ENCODE measurements around the gene NAB2. TPM values are rescaled to one million over a fixed set of nuclear protein-coding genes. Genes with fewer than 3 reads are reported as not detected.
A peak's percentile ranks its signal among the peaks of the same experiment; 100 is the strongest.

The NAB2 gene
- total and polyA plus RNA-seq, 10 of the 15 experiments (the other 5 are each of a cell fraction or from before 2014, with no cell fraction given) = 0.35 to 35.2 (median 15.3) TPM

- TF ChIP-seq, protein P1, sequence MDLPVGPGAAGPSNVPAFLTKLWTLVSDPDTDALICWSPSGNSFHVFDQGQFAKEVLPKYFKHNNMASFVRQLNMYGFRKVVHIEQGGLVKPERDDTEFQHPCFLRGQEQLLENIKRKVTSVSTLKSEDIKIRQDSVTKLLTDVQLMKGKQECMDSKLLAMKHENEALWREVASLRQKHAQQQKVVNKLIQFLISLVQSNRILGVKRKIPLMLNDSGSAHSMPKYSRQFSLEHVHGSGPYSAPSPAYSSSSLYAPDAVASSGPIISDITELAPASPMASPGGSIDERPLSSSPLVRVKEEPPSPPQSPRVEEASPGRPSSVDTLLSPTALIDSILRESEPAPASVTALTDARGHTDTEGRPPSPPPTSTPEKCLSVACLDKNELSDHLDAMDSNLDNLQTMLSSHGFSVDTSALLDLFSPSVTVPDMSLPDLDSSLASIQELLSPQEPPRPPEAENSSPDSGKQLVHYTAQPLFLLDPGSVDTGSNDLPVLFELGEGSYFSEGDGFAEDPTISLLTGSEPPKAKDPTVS (IDR thresholded peaks at IDR 0.05; ENCODE audit: low read depth, low read length) = 0 out of 2 replicates have a peak, but pooled peaks have one; percentile 50
- peak; percentile 67 for TF ChIP-seq RELA (IDR thresholded peaks at IDR 0.05; ENCODE audit: borderline replicate concordance, partially characterized antibody)
- no peak for TF ChIP-seq MTA3 (IDR thresholded peaks at IDR 0.05; ENCODE audit: borderline replicate concordance, low read length)
- TF ChIP-seq, protein P2, sequence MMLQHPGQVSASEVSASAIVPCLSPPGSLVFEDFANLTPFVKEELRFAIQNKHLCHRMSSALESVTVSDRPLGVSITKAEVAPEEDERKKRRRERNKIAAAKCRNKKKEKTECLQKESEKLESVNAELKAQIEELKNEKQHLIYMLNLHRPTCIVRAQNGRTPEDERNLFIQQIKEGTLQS (IDR thresholded peaks at IDR 0.05; ENCODE audit: borderline replicate concordance, extremely low read depth, low read depth, low read length) = peak; percentile 64; the same call in 1 of the 2 replicates
- no peak for TF ChIP-seq WRNIP1 (IDR thresholded peaks at IDR 0.05; ENCODE audit: borderline replicate concordance, low read depth, low read length)
- TF ChIP-seq SMARCA5 (IDR thresholded peaks at IDR 0.05) = no peak
- TF ChIP-seq ASH2L (IDR thresholded peaks at IDR 0.05; ENCODE audit: borderline replicate concordance, low read depth) = no peak
- peak; percentile 100 for TF ChIP-seq BHLHE40 (IDR thresholded peaks at IDR 0.05; ENCODE audit: borderline replicate concordance in 1 of 2, low read depth in 2 of 2, low read length in 1 of 2)
- peak; percentile 80 for TF ChIP-seq NBN (IDR thresholded peaks at IDR 0.05)
- peak; percentile 75; the same call in 1 of the 2 replicates for TF ChIP-seq MYB (IDR thresholded peaks at IDR 0.05; ENCODE audit: borderline replicate concordance, low read depth, low read length)
- TF ChIP-seq, protein P3, sequence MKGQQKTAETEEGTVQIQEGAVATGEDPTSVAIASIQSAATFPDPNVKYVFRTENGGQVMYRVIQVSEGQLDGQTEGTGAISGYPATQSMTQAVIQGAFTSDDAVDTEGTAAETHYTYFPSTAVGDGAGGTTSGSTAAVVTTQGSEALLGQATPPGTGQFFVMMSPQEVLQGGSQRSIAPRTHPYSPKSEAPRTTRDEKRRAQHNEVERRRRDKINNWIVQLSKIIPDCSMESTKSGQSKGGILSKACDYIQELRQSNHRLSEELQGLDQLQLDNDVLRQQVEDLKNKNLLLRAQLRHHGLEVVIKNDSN (IDR thresholded peaks at IDR 0.05; ENCODE audit: borderline replicate concordance, extremely low read length, insufficient read depth, low read depth, low read length) = peak; percentile 91
- TF ChIP-seq MTA2 (IDR thresholded peaks at IDR 0.05; ENCODE audit: low read depth) = no peak
- no peak for TF ChIP-seq SPI1 (IDR thresholded peaks at IDR 0.05; ENCODE audit: borderline replicate concordance, insufficient read depth, low read depth, low read length)
- TF ChIP-seq POLR2AphosphoS5 (IDR thresholded peaks at IDR 0.05; ENCODE audit: low read length) = peak; percentile 74
- peak; percentile 91; the same call in 1 of the 2 replicates for TF ChIP-seq MAX (IDR thresholded peaks at IDR 0.05; ENCODE audit: low read depth, low read length)
- no peak; the same call in 1 of the 2 replicates for TF ChIP-seq BACH1 (IDR thresholded peaks at IDR 0.05; ENCODE audit: borderline replicate concordance)
- TF ChIP-seq SREBF2 (IDR thresholded peaks at IDR 0.05; ENCODE audit: low read length) = peak; percentile 5; the same call in 1 of the 2 replicates
- TF ChIP-seq MXI1 (IDR thresholded peaks at IDR 0.05; ENCODE audit: low read depth, low read length) = peak; percentile 95
- peak; percentile 76; the same call in 1 of the 2 replicates for TF ChIP-seq DPF2 (IDR thresholded peaks at IDR 0.05)
- peak; percentile 94; the same call in 1 of the 2 replicates for TF ChIP-seq CHD2 (IDR thresholded peaks at IDR 0.05; ENCODE audit: borderline replicate concordance, low read depth, low read length)
- TF ChIP-seq EED (IDR thresholded peaks at IDR 0.05; ENCODE audit: low read depth) = no peak
- TF ChIP-seq SMAD1 (IDR thresholded peaks at IDR 0.05; ENCODE audit: low read depth, partially characterized antibody) = peak; percentile 47
- peak; percentile 43; the same call in 1 of the 2 replicates for TF ChIP-seq ZNF207 (IDR thresholded peaks at IDR 0.05; ENCODE audit: borderline replicate concordance)
- TF ChIP-seq, protein P4, sequence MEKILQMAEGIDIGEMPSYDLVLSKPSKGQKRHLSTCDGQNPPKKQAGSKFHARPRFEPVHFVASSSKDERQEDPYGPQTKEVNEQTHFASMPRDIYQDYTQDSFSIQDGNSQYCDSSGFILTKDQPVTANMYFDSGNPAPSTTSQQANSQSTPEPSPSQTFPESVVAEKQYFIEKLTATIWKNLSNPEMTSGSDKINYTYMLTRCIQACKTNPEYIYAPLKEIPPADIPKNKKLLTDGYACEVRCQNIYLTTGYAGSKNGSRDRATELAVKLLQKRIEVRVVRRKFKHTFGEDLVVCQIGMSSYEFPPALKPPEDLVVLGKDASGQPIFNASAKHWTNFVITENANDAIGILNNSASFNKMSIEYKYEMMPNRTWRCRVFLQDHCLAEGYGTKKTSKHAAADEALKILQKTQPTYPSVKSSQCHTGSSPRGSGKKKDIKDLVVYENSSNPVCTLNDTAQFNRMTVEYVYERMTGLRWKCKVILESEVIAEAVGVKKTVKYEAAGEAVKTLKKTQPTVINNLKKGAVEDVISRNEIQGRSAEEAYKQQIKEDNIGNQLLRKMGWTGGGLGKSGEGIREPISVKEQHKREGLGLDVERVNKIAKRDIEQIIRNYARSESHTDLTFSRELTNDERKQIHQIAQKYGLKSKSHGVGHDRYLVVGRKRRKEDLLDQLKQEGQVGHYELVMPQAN (conservative IDR thresholded peaks at IDR 0.05) = peak; percentile 100
- TF ChIP-seq SRF (IDR thresholded peaks at IDR 0.05; ENCODE audit: low read depth in 2 of 2, low read length in 2 of 2) = peak; percentile 77 to 97
Observed at GRCh38 chr12:57078519-57079404, 10.2 kb upstream of the NAB2 start, which contains the start of gene NEMP1 (continued).
